Panc1 (cell line): Measurements from ENCODE around the gene PPP3CB. TPM values are rescaled to one million over a fixed set of nuclear protein-coding genes. Genes with fewer than 3 reads are reported as not detected.
A peak's percentile ranks its signal among the peaks of the same experiment; 100 is the strongest.

Experiments
- ATAC-seq: fragments of 200-7000 bp; cut with Tn5 transposase; 2 replicates; pipeline ENCODE4 v1.9.1; 2020; ENCODE audit warnings: mild to moderate bottlenecking, moderate library complexity
- BruUV-seq: library from RNA; stranded (reverse); fragments of 400-500 nt; replicated peaks from 2 replicates; lab custom pipeline; 2021; lab: Mats Ljungman, UMichigan
- CTCF ChIA-PET: fragments of 300-600 bp; sonication (Branson Sonifier 250); formaldehyde crosslinking; loops from one replicate; lab custom pipeline; 2022; ENCODE audit warnings: antibody characterized with exemption; lab: Charles Lee
- POLR2A ChIA-PET: fragments of 300-600 bp; sonication (Branson Sonifier 250); formaldehyde crosslinking; loops from one replicate; lab custom pipeline; 2022; ENCODE audit warnings: antibody characterized with exemption; lab: Charles Lee
- DNase-seq: peaks from one replicate; pipeline ENCODE4 v3.0.0-alpha.2; 2010; ENCODE audit warnings: low read depth, low spot score
- H3K27ac ChIP-seq: 2 replicates; pipeline ENCODE4 v1.5.1; 2011; ENCODE audit warnings: mild to moderate bottlenecking, low read length, inconsistent platforms
- H3K27me3 ChIP-seq: fragments of 200-500 bp; sonication (Bioruptor generic); 2 replicates; pipeline ENCODE4 v1.6.0; 2014; ENCODE audit warnings: low read length, inconsistent platforms; ENCODE audit not compliant: control insufficient read depth, insufficient read depth
- H3K36me3 ChIP-seq: fragments of 200-500 bp; sonication (Bioruptor generic); 2 replicates; pipeline ENCODE4 v1.5.1; 2014; ENCODE audit warnings: inconsistent platforms, mild to moderate bottlenecking, low read length, moderate library complexity; ENCODE audit not compliant: control insufficient read depth, insufficient read depth
- H3K4me1 ChIP-seq: 2 replicates; pipeline ENCODE4 v1.5.1; 2011; ENCODE audit warnings: inconsistent platforms, mild to moderate bottlenecking, low read length, moderate library complexity; ENCODE audit not compliant: control insufficient read depth, insufficient read depth
- H3K4me3 ChIP-seq, 2 experiments: 2 replicates each; pipeline ENCODE4 v1.5.1; 2011 to 2012; ENCODE audit warnings: low read depth in 2 of 2, low read length in 2 of 2, mild to moderate bottlenecking in 2 of 2, inconsistent platforms in 1 of 2, moderate library complexity in 1 of 2
- H3K9me3 ChIP-seq: fragments of 200-500 bp; sonication (Bioruptor generic); 2 replicates; pipeline ENCODE4 v1.5.1; 2014; ENCODE audit warnings: low read depth, mild to moderate bottlenecking, inconsistent platforms, low read length, moderate library complexity; ENCODE audit not compliant: control insufficient read depth, insufficient read depth
- POLR2AphosphoS5 ChIP-seq: IDR thresholded peaks from 2 replicates; pipeline ENCODE4 v1.6.1; 2012; ENCODE audit warnings: mild to moderate bottlenecking, low read depth, low read length, moderate library complexity
- SIN3A ChIP-seq: IDR thresholded peaks from 2 replicates; pipeline ENCODE4 v1.6.1; 2012; ENCODE audit warnings: low read depth, mild to moderate bottlenecking, low read length, moderate library complexity, borderline replicate concordance; ENCODE audit not compliant: insufficient read depth
- TCF7L2 ChIP-seq: IDR thresholded peaks from 2 replicates; pipeline ENCODE4 v1.6.1; 2011; ENCODE audit warnings: mild to moderate bottlenecking, low read depth, low read length, inconsistent platforms
- in situ Hi-C: cut with HindIII; loops from 2 replicates; pipeline ENCODE4 v1.10.0; 2016; ENCODE audit warnings: low sequenced_read_pairs, low pct_unique_long_range_greater_than_20kb
- intact Hi-C: fragments of 100-400 bp; cut with micrococcal nuclease; formaldehyde crosslinking; loops from one replicate; pipeline ENCODE4 v1.10.0; 2022; ENCODE audit not compliant: unreplicated experiment
- total RNA-seq: library from RNA; stranded (reverse); gene quantifications from one replicate; pipeline ENCODE4 v1.2.1, GENCODE V29; 2021; ENCODE audit not compliant: unreplicated experiment
- TF ChIP-seq, protein P1 (sequence below): fragments of 450-650 bp; IDR thresholded peaks from 2 replicates; pipeline ENCODE4 v1.5.1; 2017; ENCODE audit warnings: mild to moderate bottlenecking
- TF ChIP-seq, protein P2 (sequence below), 2 experiments: IDR thresholded peaks; 2 replicates each; pipeline ENCODE4 v1.6.1; 2011 to 2012; ENCODE audit warnings: low read depth in 2 of 2, control low read depth in 1 of 2, low read length in 1 of 2, mild to moderate bottlenecking in 1 of 2, moderate library complexity in 1 of 2; ENCODE audit not compliant: insufficient read depth in 1 of 2

PPP3CB gene
- total RNA-seq, 1 experiment from 2014 or later = 34.8 TPM

DNA sequence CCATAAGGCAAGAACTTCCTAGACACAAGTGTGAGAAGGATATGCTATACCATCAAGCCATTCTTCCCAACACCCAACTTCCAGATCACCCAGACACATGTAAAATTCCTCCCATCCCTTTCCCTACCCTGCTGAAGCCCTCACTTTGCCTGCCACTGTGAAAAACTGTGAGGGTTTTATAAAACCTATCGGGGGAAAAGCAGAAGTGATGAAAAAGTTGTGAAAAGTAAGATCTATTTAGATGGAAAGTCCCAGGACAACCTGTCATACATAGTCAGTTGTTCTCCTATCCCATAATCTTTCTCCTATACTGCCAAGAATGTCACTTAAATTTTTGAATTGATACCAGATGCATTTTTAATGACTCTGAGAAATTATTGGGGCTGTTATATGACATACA, 39.0 kb upstream of the PPP3CB start:
- Histone ChIP-seq H3K27ac (no peak overlapping the region), H3K36me3 (no peaks in the 10 kb centered on the region), H3K27me3 (no peaks in the 10 kb centered on the region), H3K9me3 (no peaks in the 10 kb centered on the region), H3K4me1 (no peaks in the 10 kb centered on the region), H3K4me3 (no peak overlapping the region)
- ChIA-PET POLR2A (no interaction called here), CTCF (no interaction called here)
- BruUV-seq = no TSS peak
- ATAC-seq (no peak), DNase-seq (no peak)
- TF ChIP-seq POLR2AphosphoS5 (no peak), TCF7L2 (no peak), SIN3A (no peak)
- TF ChIP-seq, protein P1, sequence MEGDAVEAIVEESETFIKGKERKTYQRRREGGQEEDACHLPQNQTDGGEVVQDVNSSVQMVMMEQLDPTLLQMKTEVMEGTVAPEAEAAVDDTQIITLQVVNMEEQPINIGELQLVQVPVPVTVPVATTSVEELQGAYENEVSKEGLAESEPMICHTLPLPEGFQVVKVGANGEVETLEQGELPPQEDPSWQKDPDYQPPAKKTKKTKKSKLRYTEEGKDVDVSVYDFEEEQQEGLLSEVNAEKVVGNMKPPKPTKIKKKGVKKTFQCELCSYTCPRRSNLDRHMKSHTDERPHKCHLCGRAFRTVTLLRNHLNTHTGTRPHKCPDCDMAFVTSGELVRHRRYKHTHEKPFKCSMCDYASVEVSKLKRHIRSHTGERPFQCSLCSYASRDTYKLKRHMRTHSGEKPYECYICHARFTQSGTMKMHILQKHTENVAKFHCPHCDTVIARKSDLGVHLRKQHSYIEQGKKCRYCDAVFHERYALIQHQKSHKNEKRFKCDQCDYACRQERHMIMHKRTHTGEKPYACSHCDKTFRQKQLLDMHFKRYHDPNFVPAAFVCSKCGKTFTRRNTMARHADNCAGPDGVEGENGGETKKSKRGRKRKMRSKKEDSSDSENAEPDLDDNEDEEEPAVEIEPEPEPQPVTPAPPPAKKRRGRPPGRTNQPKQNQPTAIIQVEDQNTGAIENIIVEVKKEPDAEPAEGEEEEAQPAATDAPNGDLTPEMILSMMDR = no peak
- TF ChIP-seq, protein P2, sequence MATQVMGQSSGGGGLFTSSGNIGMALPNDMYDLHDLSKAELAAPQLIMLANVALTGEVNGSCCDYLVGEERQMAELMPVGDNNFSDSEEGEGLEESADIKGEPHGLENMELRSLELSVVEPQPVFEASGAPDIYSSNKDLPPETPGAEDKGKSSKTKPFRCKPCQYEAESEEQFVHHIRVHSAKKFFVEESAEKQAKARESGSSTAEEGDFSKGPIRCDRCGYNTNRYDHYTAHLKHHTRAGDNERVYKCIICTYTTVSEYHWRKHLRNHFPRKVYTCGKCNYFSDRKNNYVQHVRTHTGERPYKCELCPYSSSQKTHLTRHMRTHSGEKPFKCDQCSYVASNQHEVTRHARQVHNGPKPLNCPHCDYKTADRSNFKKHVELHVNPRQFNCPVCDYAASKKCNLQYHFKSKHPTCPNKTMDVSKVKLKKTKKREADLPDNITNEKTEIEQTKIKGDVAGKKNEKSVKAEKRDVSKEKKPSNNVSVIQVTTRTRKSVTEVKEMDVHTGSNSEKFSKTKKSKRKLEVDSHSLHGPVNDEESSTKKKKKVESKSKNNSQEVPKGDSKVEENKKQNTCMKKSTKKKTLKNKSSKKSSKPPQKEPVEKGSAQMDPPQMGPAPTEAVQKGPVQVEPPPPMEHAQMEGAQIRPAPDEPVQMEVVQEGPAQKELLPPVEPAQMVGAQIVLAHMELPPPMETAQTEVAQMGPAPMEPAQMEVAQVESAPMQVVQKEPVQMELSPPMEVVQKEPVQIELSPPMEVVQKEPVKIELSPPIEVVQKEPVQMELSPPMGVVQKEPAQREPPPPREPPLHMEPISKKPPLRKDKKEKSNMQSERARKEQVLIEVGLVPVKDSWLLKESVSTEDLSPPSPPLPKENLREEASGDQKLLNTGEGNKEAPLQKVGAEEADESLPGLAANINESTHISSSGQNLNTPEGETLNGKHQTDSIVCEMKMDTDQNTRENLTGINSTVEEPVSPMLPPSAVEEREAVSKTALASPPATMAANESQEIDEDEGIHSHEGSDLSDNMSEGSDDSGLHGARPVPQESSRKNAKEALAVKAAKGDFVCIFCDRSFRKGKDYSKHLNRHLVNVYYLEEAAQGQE (IDR thresholded peaks at IDR 0.05; ENCODE audit: insufficient read depth in 1 of 2, low read depth in 2 of 2, low read length in 1 of 2) = no peak
- in situ Hi-C loops (no loop called here), intact Hi-C loops (no loop called here)

DNA sequence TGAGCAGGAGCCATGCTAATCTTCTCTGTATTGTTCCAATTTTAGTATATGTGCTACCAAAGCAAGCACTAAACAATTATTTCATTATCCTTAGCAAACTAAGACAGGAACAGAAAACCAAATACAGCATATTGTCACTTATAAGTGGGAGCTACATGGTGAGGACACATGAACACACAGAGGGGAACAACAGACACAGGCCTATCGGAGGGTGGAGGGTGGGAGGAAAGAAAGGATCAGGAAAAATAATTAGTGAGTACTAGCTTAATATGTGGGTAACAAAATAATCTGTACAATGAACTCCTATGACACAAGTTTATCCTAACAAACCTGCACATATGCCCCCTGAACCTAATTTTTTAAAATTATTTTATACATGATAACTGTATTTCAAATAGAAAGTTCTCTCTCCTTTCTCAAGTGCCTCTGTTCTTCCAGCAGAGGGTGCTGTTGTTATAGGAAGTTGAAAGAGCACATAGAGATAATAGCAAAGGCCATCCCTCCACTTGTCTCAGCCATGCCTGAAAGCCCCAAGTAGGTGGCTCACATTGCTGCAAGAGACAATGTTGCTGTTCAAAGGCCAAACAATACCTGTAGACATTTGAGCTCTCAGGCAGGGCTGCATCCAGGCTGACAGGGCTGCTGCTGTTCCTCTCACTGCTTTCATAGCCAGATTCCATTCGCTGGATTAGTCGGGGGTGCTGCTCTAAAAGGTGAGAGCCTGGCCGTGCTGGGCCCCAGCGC, 33.4 kb upstream of the PPP3CB start:
- Histone ChIP-seq H3K36me3 (no peaks in the 10 kb centered on the region), H3K27ac (no peak overlapping the region), H3K4me3 (no peak overlapping the region), H3K9me3 (no peaks in the 10 kb centered on the region), H3K27me3 (no peaks in the 10 kb centered on the region), H3K4me1 (no peaks in the 10 kb centered on the region)
- intact Hi-C loops (loop anchor here (1.0 to 5.0 kb wide), 2 partner anchors 98 to 115 kb away; no protein-coding TSS in a partner anchor), in situ Hi-C loops (no loop called here)
- ATAC-seq = peak; percentile 98
- POLR2A ChIA-PET = interaction anchor here (0.7 kb wide), 1 partner anchor 114 kb away, joined by 8 read pairs; no protein-coding TSS in a partner anchor
- no TSS peak for BruUV-seq
- TF ChIP-seq SIN3A = no peak
- TF ChIP-seq, protein P1 = peak; percentile 87
- CTCF ChIA-PET = interaction anchor here (0.6 to 1.8 kb wide), 3 partner anchors 22 to 115 kb away, joined by 3 to 23 read pairs (median 3); no protein-coding TSS in a partner anchor
- peak; percentile 48 for DNase-seq
